GM12878 (cell line): ENCODE results near the gene PEMT. TPM values are rescaled to one million over a fixed set of nuclear protein-coding genes. Genes with fewer than 3 reads are reported as not detected.
A peak's percentile ranks its signal among the peaks of the same experiment; 100 is the strongest.

Source experiments
- ATAC-seq: fragments of 200-7000 bp; cut with Tn5 transposase; 3 replicates; pipeline ENCODE4 v1.9.1; 2020; ENCODE audit warnings: mild to moderate bottlenecking, moderate library complexity
- BruUV-seq: library from RNA; stranded (reverse); fragments of 400-500 nt; replicated peaks from 2 replicates; lab custom pipeline; 2021; lab: Mats Ljungman, UMichigan
- CTCF ChIA-PET: fragments of 300-600 bp; sonication (Branson Sonifier 250); formaldehyde crosslinking; extraction: SDS; loops from one replicate; lab custom pipeline; 2021; ENCODE audit warnings: inconsistent platforms; lab: Yijun Ruan, JAX
- POLR2A ChIA-PET: fragments of 350-600 bp; formaldehyde crosslinking; extraction: SDS; loops from one replicate; lab custom pipeline; 2021; ENCODE audit warnings: inconsistent platforms; lab: Charles Lee
- RAD21 ChIA-PET: fragments of 300-600 bp; sonication (Branson Sonifier 250); formaldehyde crosslinking; loops from one replicate; lab custom pipeline; 2023; ENCODE audit warnings: antibody characterized with exemption; ENCODE audit not compliant: unreplicated experiment; lab: Charles Lee
- SMC1A ChIA-PET: fragments of 300-600 bp; sonication (Branson Sonifier 250); formaldehyde crosslinking; loops from one replicate; lab custom pipeline; 2023; ENCODE audit not compliant: unreplicated experiment, uncharacterized antibody; lab: Charles Lee
- DNase-seq: peaks from one replicate; pipeline ENCODE4 v3.0.0-alpha.2; 2011; ENCODE audit warnings: low read depth, low spot score
- FAIRE-seq: peaks from 3 replicates; lab custom pipeline; 2011; peaks lifted over from hg19 to GRCh38; lab: Jason Lieb, UNC
- H2AFZ ChIP-seq: 2 replicates; pipeline ENCODE4 v1.6.0; 2011; ENCODE audit warnings: low read depth, low read length, control low read depth; ENCODE audit not compliant: control insufficient read depth
- H3K27ac ChIP-seq: 2 replicates; pipeline ENCODE4 v1.5.1; 2011; ENCODE audit warnings: control low read depth; ENCODE audit not compliant: control insufficient read depth, insufficient read depth
- H3K27me3 ChIP-seq, 2 experiments: replicated peaks in 1 of 2; 2 replicates each; pipeline versions ENCODE4 v1.6.0 to v1.6.1; 2011; ENCODE audit warnings: low read length in 1 of 2; ENCODE audit not compliant: control insufficient read depth in 2 of 2, insufficient read depth in 2 of 2
- H3K36me3 ChIP-seq, 2 experiments: 2 replicates each; pipeline ENCODE4 v1.5.1; 2011; ENCODE audit warnings: low read length in 1 of 2; ENCODE audit not compliant: control insufficient read depth in 2 of 2, insufficient read depth in 2 of 2
- H3K4me1 ChIP-seq: 2 replicates; pipeline ENCODE4 v1.6.1; 2011; ENCODE audit warnings: mild to moderate bottlenecking, low read length, moderate library complexity, mixed read lengths; ENCODE audit not compliant: control insufficient read depth, insufficient read depth
- H3K4me2 ChIP-seq: 2 replicates; pipeline ENCODE4 v1.6.0; 2011; ENCODE audit warnings: control low read depth; ENCODE audit not compliant: control insufficient read depth, insufficient read depth
- H3K4me3 ChIP-seq: fragments of 200-600 bp; sonication (generic); 2 replicates; pipeline ENCODE4 v1.5.1; 2016
- H3K79me2 ChIP-seq: 2 replicates; pipeline ENCODE4 v1.6.0; 2011; ENCODE audit warnings: low read length; ENCODE audit not compliant: control insufficient read depth, insufficient read depth
- H3K9ac ChIP-seq: 2 replicates; pipeline ENCODE4 v1.8.0; 2011; ENCODE audit warnings: low read length, control low read depth, mixed read lengths; ENCODE audit not compliant: control insufficient read depth, insufficient read depth
- H3K9me3 ChIP-seq: replicated peaks from 3 replicates; pipeline ENCODE4 v1.5.1; 2011; ENCODE audit warnings: mild to moderate bottlenecking, low read length; ENCODE audit not compliant: control insufficient read depth, insufficient read depth
- H4K20me1 ChIP-seq: 2 replicates; pipeline ENCODE4 v1.6.0; 2011; ENCODE audit not compliant: control insufficient read depth, insufficient read depth
- IKZF1 ChIP-seq: fragments of 450-650 bp; conservative IDR thresholded peaks from 2 replicates; pipeline ENCODE4 v1.6.1; 2017; ENCODE audit warnings: antibody characterized with exemption, mild to moderate bottlenecking
- NR2C2 ChIP-seq: IDR thresholded peaks from 2 replicates; pipeline ENCODE4 v1.6.1; 2011; ENCODE audit warnings: borderline replicate concordance, low read depth; ENCODE audit not compliant: control insufficient read depth, insufficient read length
- SREBF2 ChIP-seq: IDR thresholded peaks from 2 replicates; pipeline ENCODE4 v1.6.1; 2012; ENCODE audit warnings: mild to moderate bottlenecking, low read length
- STAT3 ChIP-seq: IDR thresholded peaks from 2 replicates; pipeline ENCODE4 v1.6.1; 2011; ENCODE audit warnings: low read depth, low read length, improper control_type of control experiment
- TAF1 ChIP-seq: IDR thresholded peaks from 2 replicates; pipeline ENCODE4 v1.6.1; 2011; ENCODE audit warnings: mild to moderate bottlenecking, low read depth, low read length, borderline replicate concordance
- WGBS: methylation state at CpG from one replicate; pipeline ENCODE4 v1.1.6; 2016; ENCODE audit warnings: low lambda C conversion rate; ENCODE audit not compliant: insufficient replicate concordance, insufficient coverage; ENCODE audit errors: missing lambda C conversion rate; 5-methylcytosine and 5-hydroxymethylcytosine counted together
- in situ Hi-C: fragments of 300-500 bp; cut with MboI; formaldehyde crosslinking; loops from 9 replicates; pipeline ENCODE4 v1.14.3; 2018; ENCODE audit warnings: mixed read lengths
- intact Hi-C: fragments of 100-400 bp; cut with micrococcal nuclease; formaldehyde crosslinking; loops from one replicate; pipeline ENCODE4 v1.14.2; 2022; ENCODE audit not compliant: unreplicated experiment
- polyA plus RNA-seq, 11 experiments: library from polyadenylated mRNA; depleted of rRNA in 4 of 11; unstranded in 6 of 11; stranded (reverse) in 5 of 11; fragments of >200 nt; fragmentation: Nextera tagmentation in 4 of 11; fragmentation: Illumina TruSeq in 1 of 11; extraction: Ambion mirVana in 4 of 11; extraction: Trizol in 1 of 11; gene quantifications; 1 replicate in 1 of 11; 2 replicates in 10 of 11; pipeline versions ENCODE4 v1.2.1 to v1.2.3, GENCODE V29; 2011 to 2016; ENCODE audit warnings: inconsistent platforms in 2 of 11, missing spikeins in 2 of 11, low read depth in 1 of 11
- total RNA-seq, 4 experiments: library from RNA; depleted of rRNA in 3 of 4; stranded (reverse); fragments of >200 nt in 3 of 4; fragmentation: Illumina TruSeq in 1 of 4; extraction: Trizol in 1 of 4; gene quantifications; 2 replicates each; pipeline versions ENCODE4 v1.2.1 to v1.2.3, GENCODE V29; 2013 to 2021
- TF ChIP-seq, protein P1 (sequence below): fragments of 450-650 bp; formaldehyde crosslinking; IDR thresholded peaks from 2 replicates; pipeline ENCODE4 v1.4.0; 2020; ENCODE audit warnings: mild to moderate bottlenecking, moderate library complexity

Gene PEMT
- total and polyA plus RNA-seq, 10 of the 15 experiments (the other 5 are each of a cell fraction or from before 2014, with no cell fraction given) = 2.8 to 44.7 (median 25.4) TPM

DNA sequence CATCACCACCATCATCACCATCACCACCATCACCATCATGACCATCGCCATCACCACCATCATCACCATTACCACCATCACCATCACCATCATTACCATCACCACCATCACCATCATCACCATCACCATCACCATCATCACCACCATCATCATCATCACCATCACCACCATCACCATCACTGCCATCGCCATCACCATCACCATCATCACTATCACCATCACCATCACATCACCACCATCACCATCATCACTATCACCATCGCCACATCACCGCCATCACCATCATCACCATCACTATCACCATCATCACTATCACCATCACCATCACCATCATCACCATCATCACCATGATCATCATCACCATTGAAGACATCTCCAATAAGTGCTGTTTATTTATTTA, 131.5 kb downstream of the PEMT start:
- POLR2A ChIA-PET = no interaction called here
- SMC1A ChIA-PET = no interaction called here
- no peak overlapping the region for H2AFZ ChIP-seq
- BruUV-seq = no TSS peak
- RAD21 ChIA-PET = no interaction called here
- H3K27me3 ChIP-seq = no peaks in the 10 kb centered on the region; a peak in 1 of 4 replicates
- DNase-seq (no peak), FAIRE-seq (peak; percentile 82), ATAC-seq (no peak)
- no peak overlapping the region for H3K9ac ChIP-seq
- TF ChIP-seq SREBF2 (no peak), TAF1 (no peak), IKZF1 (no peak), NR2C2 (peak; percentile 25), STAT3 (no peak)
- TF ChIP-seq, protein P1, sequence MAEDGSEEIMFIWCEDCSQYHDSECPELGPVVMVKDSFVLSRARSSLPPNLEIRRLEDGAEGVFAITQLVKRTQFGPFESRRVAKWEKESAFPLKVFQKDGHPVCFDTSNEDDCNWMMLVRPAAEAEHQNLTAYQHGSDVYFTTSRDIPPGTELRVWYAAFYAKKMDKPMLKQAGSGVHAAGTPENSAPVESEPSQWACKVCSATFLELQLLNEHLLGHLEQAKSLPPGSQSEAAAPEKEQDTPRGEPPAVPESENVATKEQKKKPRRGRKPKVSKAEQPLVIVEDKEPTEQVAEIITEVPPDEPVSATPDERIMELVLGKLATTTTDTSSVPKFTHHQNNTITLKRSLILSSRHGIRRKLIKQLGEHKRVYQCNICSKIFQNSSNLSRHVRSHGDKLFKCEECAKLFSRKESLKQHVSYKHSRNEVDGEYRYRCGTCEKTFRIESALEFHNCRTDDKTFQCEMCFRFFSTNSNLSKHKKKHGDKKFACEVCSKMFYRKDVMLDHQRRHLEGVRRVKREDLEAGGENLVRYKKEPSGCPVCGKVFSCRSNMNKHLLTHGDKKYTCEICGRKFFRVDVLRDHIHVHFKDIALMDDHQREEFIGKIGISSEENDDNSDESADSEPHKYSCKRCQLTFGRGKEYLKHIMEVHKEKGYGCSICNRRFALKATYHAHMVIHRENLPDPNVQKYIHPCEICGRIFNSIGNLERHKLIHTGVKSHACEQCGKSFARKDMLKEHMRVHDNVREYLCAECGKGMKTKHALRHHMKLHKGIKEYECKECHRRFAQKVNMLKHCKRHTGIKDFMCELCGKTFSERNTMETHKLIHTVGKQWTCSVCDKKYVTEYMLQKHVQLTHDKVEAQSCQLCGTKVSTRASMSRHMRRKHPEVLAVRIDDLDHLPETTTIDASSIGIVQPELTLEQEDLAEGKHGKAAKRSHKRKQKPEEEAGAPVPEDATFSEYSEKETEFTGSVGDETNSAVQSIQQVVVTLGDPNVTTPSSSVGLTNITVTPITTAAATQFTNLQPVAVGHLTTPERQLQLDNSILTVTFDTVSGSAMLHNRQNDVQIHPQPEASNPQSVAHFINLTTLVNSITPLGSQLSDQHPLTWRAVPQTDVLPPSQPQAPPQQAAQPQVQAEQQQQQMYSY (CRISPR knock-in tag) = no peak
- intact Hi-C loops (no loop called here), in situ Hi-C loops (no loop called here)
- H3K4me2 ChIP-seq = no peak overlapping the region
- no peaks in the 10 kb centered on the region for H4K20me1 ChIP-seq
- CTCF ChIA-PET = no interaction called here
- H3K9me3 ChIP-seq = no peaks in the 10 kb centered on the region
- H3K4me3 ChIP-seq = no peak overlapping the region
- no peaks in the 10 kb centered on the region for H3K4me1 ChIP-seq
- WGBS = 55% methylated on average over 4 of the region's 4 CpGs
- H3K79me2 ChIP-seq = no peaks in the 10 kb centered on the region
- no peak overlapping the region for H3K27ac ChIP-seq
- H3K36me3 ChIP-seq = no peaks in the 10 kb centered on the region
